Glutamatergic neuron (in vitro differentiated cells): ENCODE measurements around the gene OVCH2. TPM values are rescaled to one million over a fixed set of nuclear protein-coding genes. Genes with fewer than 3 reads are reported as not detected.

Experiments
- DNase-seq: peaks from one replicate; pipeline ENCODE4 v3.0.0; 2022
- H3K27ac Mint-ChIP-seq: one replicate; pipeline ENCODE4 v1.8.0; 2020; ENCODE audit warnings: mild to moderate bottlenecking, mixed read lengths, inconsistent platforms; ENCODE audit not compliant: unreplicated experiment
- H3K27me3 Mint-ChIP-seq: one replicate; pipeline ENCODE4 v1.8.0; 2020; ENCODE audit warnings: mild to moderate bottlenecking, moderate library complexity, mixed read lengths, inconsistent platforms; ENCODE audit not compliant: unreplicated experiment
- H3K36me3 Mint-ChIP-seq: one replicate; pipeline ENCODE4 v1.8.0; 2020; ENCODE audit warnings: mild to moderate bottlenecking, mixed read lengths, inconsistent platforms; ENCODE audit not compliant: unreplicated experiment
- H3K4me1 Mint-ChIP-seq: one replicate; pipeline ENCODE4 v1.8.0; 2020; ENCODE audit warnings: mild to moderate bottlenecking, low read depth, mixed read lengths, inconsistent platforms; ENCODE audit not compliant: unreplicated experiment
- H3K4me3 Mint-ChIP-seq: one replicate; pipeline ENCODE4 v1.8.0; 2020; ENCODE audit warnings: mild to moderate bottlenecking, mixed read lengths, inconsistent platforms; ENCODE audit not compliant: unreplicated experiment
- H3K9me3 Mint-ChIP-seq: one replicate; pipeline ENCODE4 v1.8.0; 2020; ENCODE audit warnings: mild to moderate bottlenecking, moderate library complexity, mixed read lengths, inconsistent platforms; ENCODE audit not compliant: unreplicated experiment
- CTCF ChIP-seq: fragments of 200-600 bp; sonication (generic); IDR thresholded peaks from one replicate; pipeline ENCODE4 v1.5.0; 2021; ENCODE audit not compliant: partially characterized antibody, unreplicated experiment
- total RNA-seq: library from RNA; stranded (reverse); fragmentation: NEBNext Ultra II Directional; extraction: Animal tissue kit (Norgen Biotek cat#: 25700); gene quantifications from one replicate; pipeline ENCODE4 v1.2.1, GENCODE V29; 2021; ENCODE audit not compliant: unreplicated experiment

OVCH2 gene
- total RNA-seq, 1 donor from 2014 or later = not detected

GRCh38 chr11:7651700-7652099, 54.6 kb downstream of the OVCH2 start:
- no peak overlapping the region for H3K27ac Mint-ChIP-seq
- DNase-seq = no peak
- H3K27me3 Mint-ChIP-seq = peaks cover 3% of the 10 kb centered on the region
- H3K4me1 Mint-ChIP-seq = peaks cover 4% of the 10 kb centered on the region
- no peak overlapping the region for H3K4me3 Mint-ChIP-seq
- TF ChIP-seq CTCF = no peak
- H3K9me3 Mint-ChIP-seq = no peaks in the 10 kb centered on the region
- no peaks in the 10 kb centered on the region for H3K36me3 Mint-ChIP-seq

GRCh38 chr11:7651140-7651551, 55.1 kb downstream of the OVCH2 start:
- Mint-ChIP-seq H3K4me3 (no peak overlapping the region), H3K27me3 (peaks cover 3% of the 10 kb centered on the region), H3K4me1 (peaks cover 4% of the 10 kb centered on the region), H3K36me3 (no peaks in the 10 kb centered on the region), H3K27ac (no peak overlapping the region), H3K9me3 (no peaks in the 10 kb centered on the region)
- TF ChIP-seq CTCF = no peak
- no peak for DNase-seq

- H3K36me3 Mint-ChIP-seq = no peaks in the 10 kb centered on the region
Measured at GRCh38 chr11:7648264-7648663, 58.0 kb downstream of the OVCH2 start.

GRCh38 chr11:7646866-7647265, 59.4 kb downstream of the OVCH2 start:
- Mint-ChIP-seq H3K36me3 (no peaks in the 10 kb centered on the region), H3K9me3 (no peaks in the 10 kb centered on the region), H3K4me1 (no peaks in the 10 kb centered on the region), H3K4me3 (no peak overlapping the region), H3K27ac (no peak overlapping the region), H3K27me3 (no peaks in the 10 kb centered on the region)
- no peak for DNase-seq
- TF ChIP-seq CTCF = no peak

More at GRCh38 chr11:7648264-7648663, 58.0 kb downstream of the OVCH2 start:
- H3K9me3 Mint-ChIP-seq = no peaks in the 10 kb centered on the region
- no peak for DNase-seq
- no peak for TF ChIP-seq CTCF
- H3K4me1 Mint-ChIP-seq = no peaks in the 10 kb centered on the region
- H3K27me3 Mint-ChIP-seq = no peaks in the 10 kb centered on the region
- H3K4me3 Mint-ChIP-seq = no peak overlapping the region
- no peak overlapping the region for H3K27ac Mint-ChIP-seq

GRCh38 chr11:7645206-7645605, 61.1 kb downstream of the OVCH2 start:
- Mint-ChIP-seq H3K27me3 (no peaks in the 10 kb centered on the region), H3K9me3 (no peaks in the 10 kb centered on the region), H3K4me1 (no peaks in the 10 kb centered on the region), H3K36me3 (no peaks in the 10 kb centered on the region), H3K4me3 (no peak overlapping the region), H3K27ac (no peak overlapping the region)
- no peak for DNase-seq
- no peak for TF ChIP-seq CTCF
